B cell (primary cell): ENCODE measurements around the gene PRICKLE2. TPM values are rescaled to one million over a fixed set of nuclear protein-coding genes. Genes with fewer than 3 reads are reported as not detected.

Source experiments
- ATAC-seq: fragments of 200-7000 bp; cut with Tn5 transposase; one replicate; pipeline ENCODE4 v1.10.0; 2021; ENCODE audit warnings: low read depth, mild to moderate bottlenecking, moderate number of reproducible peaks, moderate library complexity
- CTCF ChIA-PET: fragments of 350-600 bp; sonication (Branson Sonifier 250); formaldehyde crosslinking; loops from one replicate; lab custom pipeline; 2021; ENCODE audit warnings: antibody characterized with exemption, inconsistent platforms; lab: Charles Lee
- POLR2A ChIA-PET: fragments of 350-600 bp; sonication (Branson Sonifier 250); formaldehyde crosslinking; loops from one replicate; lab custom pipeline; 2021; ENCODE audit warnings: antibody characterized with exemption; lab: Charles Lee
- DNase-seq: peaks from one replicate; pipeline ENCODE4 v3.0.0; 2013
- H2AFZ ChIP-seq: 2 replicates; pipeline ENCODE4 v1.6.1; 2012; ENCODE audit warnings: mild to moderate bottlenecking, low read depth, low read length; ENCODE audit not compliant: insufficient read depth, poor library complexity, severe bottlenecking
- H3K27ac ChIP-seq, 2 donors: 1 replicate in 1 of 2; 2 replicates in 1 of 2; pipeline ENCODE4 v1.5.1; 2012 to 2013; ENCODE audit warnings: low read length in 2 of 2, mild to moderate bottlenecking in 2 of 2, moderate library complexity in 1 of 2
- H3K27me3 ChIP-seq, 4 experiments: fragments of 200-600 bp in 1 of 4; sonication (generic) in 1 of 4; replicated peaks in 1 of 4; 1 replicate in 2 of 4; 2 replicates in 2 of 4; pipeline versions ENCODE4 v1.6.1 to v1.7.0; 2013 to 2016; ENCODE audit warnings: low read length in 3 of 4, mild to moderate bottlenecking in 2 of 4, mixed read lengths in 1 of 4, moderate library complexity in 1 of 4; ENCODE audit not compliant: insufficient read depth in 4 of 4, control insufficient read depth in 3 of 4; ENCODE audit errors: control extremely low read depth in 1 of 4
- H3K36me3 ChIP-seq, 2 experiments: replicated peaks in 1 of 2; 1 replicate in 1 of 2; 2 replicates in 1 of 2; pipeline versions ENCODE4 v1.6.1 to v1.7.1; 2013; ENCODE audit warnings: low read length in 1 of 2; ENCODE audit not compliant: insufficient read depth in 2 of 2, control insufficient read depth in 1 of 2; ENCODE audit errors: control extremely low read depth in 1 of 2, extremely low read depth in 1 of 2
- H3K4me1 ChIP-seq, 2 donors: fragments of 200-600 bp in 1 of 2; sonication (generic) in 1 of 2; 1 replicate in 1 of 2; 2 replicates in 1 of 2; pipeline versions ENCODE4 v1.5.1 to v1.6.1; 2013 to 2017; ENCODE audit warnings: low read length in 2 of 2; ENCODE audit not compliant: control insufficient read depth in 2 of 2, insufficient read depth in 2 of 2
- H3K4me2 ChIP-seq: replicated peaks from 2 replicates; pipeline ENCODE3; 2012; ENCODE audit warnings: mild to moderate bottlenecking, low read depth, low read length; ENCODE audit not compliant: poor library complexity, severe bottlenecking
- H3K4me3 ChIP-seq, 5 experiments: fragments of 200-600 bp in 1 of 5; sonication (generic) in 1 of 5; 1 replicate in 3 of 5; 2 replicates in 2 of 5; pipeline versions ENCODE4 v1.5.1 to v1.7.0; 2011 to 2016; ENCODE audit warnings: low read length in 4 of 5, mild to moderate bottlenecking in 4 of 5, low read depth in 2 of 5, control low read depth in 1 of 5, moderate library complexity in 1 of 5; ENCODE audit not compliant: insufficient read depth in 1 of 5; ENCODE audit errors: control extremely low read depth in 1 of 5, extremely low read depth in 1 of 5
- H3K79me2 ChIP-seq: fragments of 200-600 bp; sonication (generic); one replicate; pipeline ENCODE4 v1.6.0; 2016; ENCODE audit warnings: low read length; ENCODE audit not compliant: control insufficient read depth, insufficient read depth
- H3K9ac ChIP-seq: fragments of 200-600 bp; sonication (generic); 2 replicates; pipeline ENCODE4 v1.6.1; 2017; ENCODE audit warnings: mild to moderate bottlenecking, low read length, moderate library complexity
- H3K9me3 ChIP-seq, 3 donors: one replicate each; pipeline versions ENCODE4 v1.6.1 to v1.7.1; 2013; ENCODE audit warnings: low read length in 2 of 3; ENCODE audit not compliant: control insufficient read depth in 2 of 3, insufficient read depth in 1 of 3; ENCODE audit errors: control extremely low read depth in 1 of 3
- H4K20me1 ChIP-seq: 2 replicates; pipeline ENCODE4 v1.6.0; 2012; ENCODE audit warnings: mild to moderate bottlenecking, low read length; ENCODE audit not compliant: insufficient read depth, control insufficient read depth, poor library complexity, severe bottlenecking
- H3K27ac Mint-ChIP-seq: one replicate; pipeline ENCODE4 v1.8.0; 2021; ENCODE audit warnings: mixed read lengths
- H3K27me3 Mint-ChIP-seq: one replicate; pipeline ENCODE4 v1.8.0; 2021; ENCODE audit warnings: mixed read lengths
- H3K4me1 Mint-ChIP-seq: one replicate; pipeline ENCODE4 v1.8.0; 2021; ENCODE audit warnings: mixed read lengths
- H3K4me3 Mint-ChIP-seq: one replicate; pipeline ENCODE4 v1.8.0; 2021; ENCODE audit warnings: mixed read lengths
- H3K9me3 Mint-ChIP-seq: one replicate; pipeline ENCODE4 v1.8.0; 2022; ENCODE audit warnings: mixed read lengths; ENCODE audit not compliant: insufficient read depth
- CTCF ChIP-seq: fragments of 200-600 bp; IDR thresholded peaks from one replicate; pipeline ENCODE4 v1.8.0; 2022; ENCODE audit warnings: antibody characterized with exemption, mild to moderate bottlenecking
- EZH2 ChIP-seq: IDR thresholded peaks from 2 replicates; pipeline ENCODE4 v1.6.1; 2012; ENCODE audit warnings: borderline replicate concordance, low read depth, mild to moderate bottlenecking, moderate library complexity, low read length; ENCODE audit not compliant: insufficient read depth, poor library complexity, severe bottlenecking
- WGBS: methylation state at CpG from one replicate; pipeline ENCODE4 v1.1.5; 2013; ENCODE audit warnings: missing lambda C conversion rate; ENCODE audit not compliant: insufficient coverage; 5-methylcytosine and 5-hydroxymethylcytosine counted together
- intact Hi-C: fragments of 100-400 bp; cut with micrococcal nuclease; formaldehyde crosslinking; loops from one replicate; pipeline ENCODE4 v1.10.0; 2022
- polyA plus RNA-seq: library from polyadenylated mRNA; depleted of rRNA; stranded (reverse); fragments of >200 nt; gene quantifications from 2 replicates; pipeline ENCODE4 v1.2.3, GENCODE V29; 2012
- total RNA-seq, 2 donors: library from RNA; stranded (reverse); fragments of 120-200 nt in 1 of 2; gene quantifications; 1 replicate in 1 of 2; 2 replicates in 1 of 2; pipeline versions ENCODE4 v1.2.3 to v1.2.4, GENCODE V29; 2013 to 2022

PRICKLE2 gene
- total and polyA plus RNA-seq, 2 donors (not counting 1 experiment from before 2014, with no cell fraction given) = 0.30 to 1.4 TPM

- DNase-seq (no peak), ATAC-seq (no peak)
- Histone ChIP-seq H3K79me2 (no peaks in the 10 kb centered on the region), H3K27ac (no peak overlapping the region), H3K4me3 (no peak overlapping the region), H3K4me2 (no peak overlapping the region), H4K20me1 (no peaks in the 10 kb centered on the region), H3K27me3 (no peaks in the 10 kb centered on the region), H2AFZ (no peak overlapping the region), H3K36me3 (no peaks in the 10 kb centered on the region), H3K4me1 (peaks cover 0 to 25% of the 10 kb centered on the region in 2 donors), H3K9ac (no peak overlapping the region), H3K9me3 (no peaks in the 10 kb centered on the region)
- peaks cover 6% of the 10 kb centered on the region for H3K27me3 Mint-ChIP-seq
- WGBS = no CpG with 5 or more reads among the region's 5 CpGs
- H3K4me1 Mint-ChIP-seq = peaks cover 27% of the 10 kb centered on the region
- H3K27ac Mint-ChIP-seq = no peak overlapping the region
- POLR2A ChIA-PET = no interaction called here
- CTCF ChIA-PET = no interaction called here
- no peaks in the 10 kb centered on the region for H3K9me3 Mint-ChIP-seq
- no peak overlapping the region for H3K4me3 Mint-ChIP-seq
- intact Hi-C loops = no loop called here
- TF ChIP-seq EZH2 (no peak), CTCF (no peak)
Observed at GRCh38 chr3:64107190-64107589, 118.1 kb downstream of the PRICKLE2 start.

GRCh38 chr3:64105816-64106215 is 119.5 kb downstream of the PRICKLE2 start:
- ChIA-PET CTCF (no interaction called here), POLR2A (no interaction called here)
- Histone ChIP-seq H3K36me3 (no peaks in the 10 kb centered on the region), H3K9me3 (no peaks in the 10 kb centered on the region), H4K20me1 (no peaks in the 10 kb centered on the region), H3K4me1 (peaks cover 0 to 25% of the 10 kb centered on the region in 2 donors), H2AFZ (no peak overlapping the region), H3K4me3 (no peak overlapping the region), H3K79me2 (no peaks in the 10 kb centered on the region), H3K4me2 (peak overlapping the region; percentile 2), H3K27me3 (no peaks in the 10 kb centered on the region), H3K27ac (peak overlapping the region in 1 of 2 donors; percentile 6), H3K9ac (no peak overlapping the region)
- DNase-seq (no peak), ATAC-seq (no peak)
- intact Hi-C loops = no loop called here
- Mint-ChIP-seq H3K9me3 (no peaks in the 10 kb centered on the region), H3K4me1 (peaks cover 27% of the 10 kb centered on the region), H3K27ac (peak overlapping the region; percentile 63), H3K4me3 (peak overlapping the region; percentile 1), H3K27me3 (peaks cover 6% of the 10 kb centered on the region)
- TF ChIP-seq EZH2 = no peak
- TF ChIP-seq CTCF = no peak
